Measurements from ENCODE around the gene KLHL17.

- no peak for TF ChIP-seq CTCF (IDR thresholded peaks at IDR 0.05; ENCODE audit: low read depth, low read length)
- no peak for TF ChIP-seq EZH2phosphoT487 (IDR thresholded peaks at IDR 0.05; ENCODE audit: low read depth)
These were observed 13.9 kb downstream of the KLHL17 start for GRCh38 chr1:974293-974640.

Data from OCI-LY3 (cell line).